ENCODE data around the gene SPEF1. TPM values are rescaled to one million over a fixed set of nuclear protein-coding genes. Genes with fewer than 3 reads are reported as not detected.

The SPEF1 gene
- total and polyA plus RNA-seq, 2 of the 13 experiments (the other 11 are each of a cell fraction or from before 2014, with no cell fraction given), result 0.11 to 0.27 TPM

DNA sequence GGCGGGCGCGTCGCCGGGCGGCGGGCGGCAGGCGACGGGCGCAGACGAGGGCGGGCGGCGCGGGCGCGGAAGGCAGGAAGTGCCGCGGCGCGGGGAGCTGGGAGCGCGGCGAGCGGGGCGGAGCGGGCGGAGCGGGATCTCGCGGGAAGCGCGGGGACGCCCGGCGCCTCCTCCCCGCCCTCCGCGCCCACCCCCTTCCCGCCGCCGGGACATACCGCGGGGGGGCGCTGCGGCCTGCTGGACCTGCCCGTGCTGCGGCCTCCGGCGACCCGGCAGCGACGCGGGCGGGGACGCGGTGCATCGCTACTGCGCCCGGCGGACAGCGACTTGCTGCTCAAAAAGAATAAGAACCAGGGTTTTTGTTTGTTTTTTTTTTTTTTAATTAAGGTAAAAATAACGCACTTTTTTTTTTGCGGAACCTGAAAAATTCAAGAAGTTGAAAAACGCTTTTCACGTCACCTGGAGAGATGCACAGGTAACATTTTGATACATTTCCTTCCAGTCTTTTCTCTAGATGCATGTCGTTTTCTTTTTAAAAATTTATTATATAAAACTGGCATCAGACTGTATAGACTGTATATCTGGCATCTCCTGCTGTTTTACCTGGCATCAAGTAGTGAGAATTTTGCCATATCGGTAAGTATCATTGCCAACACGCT is 5.5 kb upstream of the SPEF1 start, which contains the start of gene CENPB (continued):
- TF ChIP-seq, protein P1, sequence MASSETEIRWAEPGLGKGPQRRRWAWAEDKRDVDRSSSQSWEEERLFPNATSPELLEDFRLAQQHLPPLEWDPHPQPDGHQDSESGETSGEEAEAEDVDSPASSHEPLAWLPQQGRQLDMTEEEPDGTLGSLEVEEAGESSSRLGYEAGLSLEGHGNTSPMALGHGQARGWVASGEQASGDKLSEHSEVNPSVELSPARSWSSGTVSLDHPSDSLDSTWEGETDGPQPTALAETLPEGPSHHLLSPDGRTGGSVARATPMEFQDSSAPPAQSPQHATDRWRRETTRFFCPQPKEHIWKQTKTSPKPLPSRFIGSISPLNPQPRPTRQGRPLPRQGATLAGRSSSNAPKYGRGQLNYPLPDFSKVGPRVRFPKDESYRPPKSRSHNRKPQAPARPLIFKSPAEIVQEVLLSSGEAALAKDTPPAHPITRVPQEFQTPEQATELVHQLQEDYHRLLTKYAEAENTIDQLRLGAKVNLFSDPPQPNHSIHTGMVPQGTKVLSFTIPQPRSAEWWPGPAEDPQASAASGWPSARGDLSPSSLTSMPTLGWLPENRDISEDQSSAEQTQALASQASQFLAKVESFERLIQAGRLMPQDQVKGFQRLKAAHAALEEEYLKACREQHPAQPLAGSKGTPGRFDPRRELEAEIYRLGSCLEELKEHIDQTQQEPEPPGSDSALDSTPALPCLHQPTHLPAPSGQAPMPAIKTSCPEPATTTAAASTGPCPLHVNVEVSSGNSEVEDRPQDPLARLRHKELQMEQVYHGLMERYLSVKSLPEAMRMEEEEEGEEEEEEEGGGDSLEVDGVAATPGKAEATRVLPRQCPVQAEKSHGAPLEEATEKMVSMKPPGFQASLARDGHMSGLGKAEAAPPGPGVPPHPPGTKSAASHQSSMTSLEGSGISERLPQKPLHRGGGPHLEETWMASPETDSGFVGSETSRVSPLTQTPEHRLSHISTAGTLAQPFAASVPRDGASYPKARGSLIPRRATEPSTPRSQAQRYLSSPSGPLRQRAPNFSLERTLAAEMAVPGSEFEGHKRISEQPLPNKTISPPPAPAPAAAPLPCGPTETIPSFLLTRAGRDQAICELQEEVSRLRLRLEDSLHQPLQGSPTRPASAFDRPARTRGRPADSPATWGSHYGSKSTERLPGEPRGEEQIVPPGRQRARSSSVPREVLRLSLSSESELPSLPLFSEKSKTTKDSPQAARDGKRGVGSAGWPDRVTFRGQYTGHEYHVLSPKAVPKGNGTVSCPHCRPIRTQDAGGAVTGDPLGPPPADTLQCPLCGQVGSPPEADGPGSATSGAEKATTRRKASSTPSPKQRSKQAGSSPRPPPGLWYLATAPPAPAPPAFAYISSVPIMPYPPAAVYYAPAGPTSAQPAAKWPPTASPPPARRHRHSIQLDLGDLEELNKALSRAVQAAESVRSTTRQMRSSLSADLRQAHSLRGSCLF (CRISPR knock-in tag; IDR thresholded peaks at IDR 0.05; ENCODE audit: borderline replicate concordance), result 0 out of 2 replicates have a peak, but pooled peaks have one; percentile 12
- TF ChIP-seq NCOR1 (IDR thresholded peaks at IDR 0.05; ENCODE audit: borderline replicate concordance, low read length) (no peak), FOXO1 (CRISPR knock-in tag; IDR thresholded peaks at IDR 0.05) (peak; percentile 75), RORA (CRISPR knock-in tag; IDR thresholded peaks at IDR 0.05) (0 out of 2 replicates have a peak, but pooled peaks have one; percentile 63), ERF (CRISPR knock-in tag; IDR thresholded peaks at IDR 0.05) (0 out of 2 replicates have a peak, but pooled peaks have one; percentile 40), ZNF274 (CRISPR knock-in tag; IDR thresholded peaks at IDR 0.05) (0 out of 2 replicates have a peak, but pooled peaks have one; percentile 11), SPEN (CRISPR knock-in tag; IDR thresholded peaks at IDR 0.05; ENCODE audit: low read depth) (peak; percentile 78), POLR2G (IDR thresholded peaks at IDR 0.05; ENCODE audit: low read depth, low read length) (peak; percentile 53), AHR (CRISPR knock-in tag; IDR thresholded peaks at IDR 0.05) (peak; percentile 73; the same call in 1 of the 2 replicates), ZNF678 (CRISPR knock-in tag; IDR thresholded peaks at IDR 0.05) (0 out of 2 replicates have a peak, but pooled peaks have one; percentile 25), ESRRA (CRISPR knock-in tag; IDR thresholded peaks at IDR 0.05; ENCODE audit: low read depth) (0 out of 2 replicates have a peak, but pooled peaks have one; percentile 28), SMARCC2 (IDR thresholded peaks at IDR 0.05) (no peak)
- TF ChIP-seq, protein P2, sequence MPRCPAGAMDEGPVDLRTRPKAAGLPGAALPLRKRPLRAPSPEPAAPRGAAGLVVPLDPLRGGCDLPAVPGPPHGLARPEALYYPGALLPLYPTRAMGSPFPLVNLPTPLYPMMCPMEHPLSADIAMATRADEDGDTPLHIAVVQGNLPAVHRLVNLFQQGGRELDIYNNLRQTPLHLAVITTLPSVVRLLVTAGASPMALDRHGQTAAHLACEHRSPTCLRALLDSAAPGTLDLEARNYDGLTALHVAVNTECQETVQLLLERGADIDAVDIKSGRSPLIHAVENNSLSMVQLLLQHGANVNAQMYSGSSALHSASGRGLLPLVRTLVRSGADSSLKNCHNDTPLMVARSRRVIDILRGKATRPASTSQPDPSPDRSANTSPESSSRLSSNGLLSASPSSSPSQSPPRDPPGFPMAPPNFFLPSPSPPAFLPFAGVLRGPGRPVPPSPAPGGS (CRISPR knock-in tag; IDR thresholded peaks at IDR 0.05), result 0 out of 2 replicates have a peak, but pooled peaks have one; percentile 60
- TF ChIP-seq, protein P3, sequence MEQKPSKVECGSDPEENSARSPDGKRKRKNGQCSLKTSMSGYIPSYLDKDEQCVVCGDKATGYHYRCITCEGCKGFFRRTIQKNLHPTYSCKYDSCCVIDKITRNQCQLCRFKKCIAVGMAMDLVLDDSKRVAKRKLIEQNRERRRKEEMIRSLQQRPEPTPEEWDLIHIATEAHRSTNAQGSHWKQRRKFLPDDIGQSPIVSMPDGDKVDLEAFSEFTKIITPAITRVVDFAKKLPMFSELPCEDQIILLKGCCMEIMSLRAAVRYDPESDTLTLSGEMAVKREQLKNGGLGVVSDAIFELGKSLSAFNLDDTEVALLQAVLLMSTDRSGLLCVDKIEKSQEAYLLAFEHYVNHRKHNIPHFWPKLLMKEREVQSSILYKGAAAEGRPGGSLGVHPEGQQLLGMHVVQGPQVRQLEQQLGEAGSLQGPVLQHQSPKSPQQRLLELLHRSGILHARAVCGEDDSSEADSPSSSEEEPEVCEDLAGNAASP (CRISPR knock-in tag; IDR thresholded peaks at IDR 0.05; ENCODE audit: borderline replicate concordance), result peak; percentile 88
- TF ChIP-seq, protein P4, sequence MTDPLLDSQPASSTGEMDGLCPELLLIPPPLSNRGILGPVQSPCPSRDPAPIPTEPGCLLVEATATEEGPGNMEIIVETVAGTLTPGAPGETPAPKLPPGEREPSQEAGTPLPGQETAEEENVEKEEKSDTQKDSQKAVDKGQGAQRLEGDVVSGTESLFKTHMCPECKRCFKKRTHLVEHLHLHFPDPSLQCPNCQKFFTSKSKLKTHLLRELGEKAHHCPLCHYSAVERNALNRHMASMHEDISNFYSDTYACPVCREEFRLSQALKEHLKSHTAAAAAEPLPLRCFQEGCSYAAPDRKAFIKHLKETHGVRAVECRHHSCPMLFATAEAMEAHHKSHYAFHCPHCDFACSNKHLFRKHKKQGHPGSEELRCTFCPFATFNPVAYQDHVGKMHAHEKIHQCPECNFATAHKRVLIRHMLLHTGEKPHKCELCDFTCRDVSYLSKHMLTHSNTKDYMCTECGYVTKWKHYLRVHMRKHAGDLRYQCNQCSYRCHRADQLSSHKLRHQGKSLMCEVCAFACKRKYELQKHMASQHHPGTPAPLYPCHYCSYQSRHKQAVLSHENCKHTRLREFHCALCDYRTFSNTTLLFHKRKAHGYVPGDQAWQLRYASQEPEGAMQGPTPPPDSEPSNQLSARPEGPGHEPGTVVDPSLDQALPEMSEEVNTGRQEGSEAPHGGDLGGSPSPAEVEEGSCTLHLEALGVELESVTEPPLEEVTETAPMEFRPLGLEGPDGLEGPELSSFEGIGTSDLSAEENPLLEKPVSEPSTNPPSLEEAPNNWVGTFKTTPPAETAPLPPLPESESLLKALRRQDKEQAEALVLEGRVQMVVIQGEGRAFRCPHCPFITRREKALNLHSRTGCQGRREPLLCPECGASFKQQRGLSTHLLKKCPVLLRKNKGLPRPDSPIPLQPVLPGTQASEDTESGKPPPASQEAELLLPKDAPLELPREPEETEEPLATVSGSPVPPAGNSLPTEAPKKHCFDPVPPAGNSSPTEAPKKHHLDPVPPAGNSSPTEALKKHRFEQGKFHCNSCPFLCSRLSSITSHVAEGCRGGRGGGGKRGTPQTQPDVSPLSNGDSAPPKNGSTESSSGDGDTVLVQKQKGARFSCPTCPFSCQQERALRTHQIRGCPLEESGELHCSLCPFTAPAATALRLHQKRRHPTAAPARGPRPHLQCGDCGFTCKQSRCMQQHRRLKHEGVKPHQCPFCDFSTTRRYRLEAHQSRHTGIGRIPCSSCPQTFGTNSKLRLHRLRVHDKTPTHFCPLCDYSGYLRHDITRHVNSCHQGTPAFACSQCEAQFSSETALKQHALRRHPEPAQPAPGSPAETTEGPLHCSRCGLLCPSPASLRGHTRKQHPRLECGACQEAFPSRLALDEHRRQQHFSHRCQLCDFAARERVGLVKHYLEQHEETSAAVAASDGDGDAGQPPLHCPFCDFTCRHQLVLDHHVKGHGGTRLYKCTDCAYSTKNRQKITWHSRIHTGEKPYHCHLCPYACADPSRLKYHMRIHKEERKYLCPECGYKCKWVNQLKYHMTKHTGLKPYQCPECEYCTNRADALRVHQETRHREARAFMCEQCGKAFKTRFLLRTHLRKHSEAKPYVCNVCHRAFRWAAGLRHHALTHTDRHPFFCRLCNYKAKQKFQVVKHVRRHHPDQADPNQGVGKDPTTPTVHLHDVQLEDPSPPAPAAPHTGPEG (CRISPR knock-in tag; IDR thresholded peaks at IDR 0.05), result peak; percentile 93
